H1 (cell line): Measurements from ENCODE around the gene MVD. TPM values are rescaled to one million over a fixed set of nuclear protein-coding genes. Genes with fewer than 3 reads are reported as not detected.

ENCODE experiments used
- ATF3 ChIP-seq: IDR thresholded peaks from 2 replicates; pipeline ENCODE4 v1.6.1; 2011; ENCODE audit warnings: low read depth, mild to moderate bottlenecking, low read length; ENCODE audit not compliant: insufficient read depth
- CHD7 ChIP-seq: fragments of 300-600 bp; sonication (generic); IDR thresholded peaks from 2 replicates; pipeline ENCODE4 v1.7.1; 2012; ENCODE audit warnings: low read length, moderate library complexity, mild to moderate bottlenecking, inconsistent platforms; ENCODE audit not compliant: insufficient replicate concordance
- polyA plus RNA-seq, 7 experiments: library from polyadenylated mRNA; depleted of rRNA in 3 of 7; stranded (reverse) in 5 of 7; unstranded in 2 of 7; fragments of >200 nt in 5 of 7; fragments of 200-250 nt in 2 of 7; gene quantifications; 1 replicate in 5 of 7; 2 replicates in 1 of 7; 4 replicates in 1 of 7; pipeline versions ENCODE4 v1.2.1 to v1.2.3, GENCODE V29; 2011 to 2013; ENCODE audit warnings: missing spikeins in 2 of 7, mixed read lengths in 2 of 7
- total RNA-seq: library from RNA; stranded (reverse); fragmentation: NEBNext Ultra II Directional; extraction: Animal tissue kit (Norgen Biotek cat#: 25700); gene quantifications from 2 replicates; pipeline ENCODE4 v1.2.1, GENCODE V29; 2021

Gene MVD
- total and polyA plus RNA-seq, 2 of the 8 experiments (the other 6 are each of a cell fraction or from before 2014, with no cell fraction given): 47.2 to 77.3 TPM

- no peak for TF ChIP-seq CHD7
- no peak for TF ChIP-seq ATF3
- TF ChIP-seq, all 59 proteins: peak for 0
Measured at GRCh38 chr16:88622866-88623265, 40.0 kb downstream of the MVD start (continued).
